Loucy (cell line): ENCODE data around the gene C21orf58.

Experiments
- EZH2phosphoT487 ChIP-seq: fragments of 200-600 bp; IDR thresholded peaks from 2 replicates; pipeline ENCODE4 v1.6.1; 2018; ENCODE audit warnings: antibody characterized with exemption, mild to moderate bottlenecking, moderate library complexity, borderline replicate concordance
- TF ChIP-seq, protein P1 (sequence below): fragments of 200-600 bp; sonication (generic); conservative IDR thresholded peaks from 2 replicates; pipeline ENCODE4 v1.5.1; 2014; ENCODE audit warnings: mild to moderate bottlenecking, antibody characterized with exemption, low read length

DNA sequence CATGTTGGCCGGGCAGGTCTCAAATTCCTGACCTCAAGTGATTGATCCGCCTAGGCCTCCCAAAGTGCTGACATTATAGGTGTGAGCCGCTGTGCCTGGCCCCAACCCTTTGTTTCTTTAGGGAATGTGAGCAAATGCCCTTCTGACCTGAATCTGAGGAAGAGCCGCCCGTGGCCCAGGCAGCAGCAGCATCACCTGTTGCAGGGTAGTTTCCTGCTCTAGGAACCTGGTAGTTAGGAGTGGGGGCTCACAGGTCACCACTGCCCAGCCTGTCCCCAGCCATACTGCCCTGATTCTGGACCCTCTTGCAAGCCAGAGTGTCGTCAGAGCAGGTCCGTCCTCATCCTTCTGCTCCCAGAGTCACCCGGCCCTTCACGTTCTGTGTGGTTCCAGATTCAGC lies 24.5 kb downstream of the C21orf58 start:
- TF ChIP-seq, protein P1, sequence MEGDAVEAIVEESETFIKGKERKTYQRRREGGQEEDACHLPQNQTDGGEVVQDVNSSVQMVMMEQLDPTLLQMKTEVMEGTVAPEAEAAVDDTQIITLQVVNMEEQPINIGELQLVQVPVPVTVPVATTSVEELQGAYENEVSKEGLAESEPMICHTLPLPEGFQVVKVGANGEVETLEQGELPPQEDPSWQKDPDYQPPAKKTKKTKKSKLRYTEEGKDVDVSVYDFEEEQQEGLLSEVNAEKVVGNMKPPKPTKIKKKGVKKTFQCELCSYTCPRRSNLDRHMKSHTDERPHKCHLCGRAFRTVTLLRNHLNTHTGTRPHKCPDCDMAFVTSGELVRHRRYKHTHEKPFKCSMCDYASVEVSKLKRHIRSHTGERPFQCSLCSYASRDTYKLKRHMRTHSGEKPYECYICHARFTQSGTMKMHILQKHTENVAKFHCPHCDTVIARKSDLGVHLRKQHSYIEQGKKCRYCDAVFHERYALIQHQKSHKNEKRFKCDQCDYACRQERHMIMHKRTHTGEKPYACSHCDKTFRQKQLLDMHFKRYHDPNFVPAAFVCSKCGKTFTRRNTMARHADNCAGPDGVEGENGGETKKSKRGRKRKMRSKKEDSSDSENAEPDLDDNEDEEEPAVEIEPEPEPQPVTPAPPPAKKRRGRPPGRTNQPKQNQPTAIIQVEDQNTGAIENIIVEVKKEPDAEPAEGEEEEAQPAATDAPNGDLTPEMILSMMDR: no peak
- no peak for TF ChIP-seq EZH2phosphoT487
